Measurements from ENCODE around the gene FYB1.

Gene FYB1

GRCh38 chr5:39197556-39197955 lies 21.8 kb downstream of the FYB1 start:
- in situ Hi-C loops (cut with HindIII; ENCODE audit: low pct_unique_long_range_greater_than_20kb, low sequenced_read_pairs): no loop called here
- TF ChIP-seq JUND (IDR thresholded peaks at IDR 0.05; ENCODE audit: low read depth): no peak
- no peak for DNase-seq (ENCODE audit: low read depth in 1 of 2, low spot score in 1 of 2)

- no peak for TF ChIP-seq JUND (IDR thresholded peaks at IDR 0.05; ENCODE audit: low read depth)
- in situ Hi-C loops (cut with HindIII; ENCODE audit: low pct_unique_long_range_greater_than_20kb, low sequenced_read_pairs): no loop called here
Measured at GRCh38 chr5:39195198-39195826, 24.1 kb downstream of the FYB1 start.

GRCh38 chr5:39194466-39195136 lies 24.8 kb downstream of the FYB1 start:
- TF ChIP-seq JUND (IDR thresholded peaks at IDR 0.05; ENCODE audit: low read depth): no peak
- DNase-seq (ENCODE audit: low read depth in 1 of 2, low spot score in 1 of 2): peak in 1 of 2 experiments; percentile 52
- in situ Hi-C loops (cut with HindIII; ENCODE audit: low pct_unique_long_range_greater_than_20kb, low sequenced_read_pairs): no loop called here

More at GRCh38 chr5:39195198-39195826, 24.1 kb downstream of the FYB1 start:
- no peak for DNase-seq (ENCODE audit: low read depth in 1 of 2, low spot score in 1 of 2)

GRCh38 chr5:39193553-39194465 lies 25.6 kb downstream of the FYB1 start:
- in situ Hi-C loops (cut with HindIII; ENCODE audit: low pct_unique_long_range_greater_than_20kb, low sequenced_read_pairs): no loop called here
- TF ChIP-seq JUND (IDR thresholded peaks at IDR 0.05; ENCODE audit: low read depth): no peak
- DNase-seq (ENCODE audit: low read depth in 1 of 2, low spot score in 1 of 2): no peak

GRCh38 chr5:39192450-39193160 lies 26.8 kb downstream of the FYB1 start:
- no peak for TF ChIP-seq JUND (IDR thresholded peaks at IDR 0.05; ENCODE audit: low read depth)
- in situ Hi-C loops (cut with HindIII; ENCODE audit: low pct_unique_long_range_greater_than_20kb, low sequenced_read_pairs): no loop called here
- no peak for DNase-seq (ENCODE audit: low read depth in 1 of 2, low spot score in 1 of 2)

- no peak for DNase-seq (ENCODE audit: low read depth in 1 of 2, low spot score in 1 of 2)
- in situ Hi-C loops (cut with HindIII; ENCODE audit: low pct_unique_long_range_greater_than_20kb, low sequenced_read_pairs): no loop called here
- TF ChIP-seq JUND (IDR thresholded peaks at IDR 0.05; ENCODE audit: low read depth): no peak
Measured at GRCh38 chr5:39191216-39191615, 28.1 kb downstream of the FYB1 start.

GRCh38 chr5:39190311-39191102 lies 28.9 kb downstream of the FYB1 start:
- DNase-seq (ENCODE audit: low read depth in 1 of 2, low spot score in 1 of 2): no peak
- no peak for TF ChIP-seq JUND (IDR thresholded peaks at IDR 0.05; ENCODE audit: low read depth)
- in situ Hi-C loops (cut with HindIII; ENCODE audit: low pct_unique_long_range_greater_than_20kb, low sequenced_read_pairs): no loop called here

- TF ChIP-seq JUND (IDR thresholded peaks at IDR 0.05; ENCODE audit: low read depth): no peak
- in situ Hi-C loops (cut with HindIII; ENCODE audit: low pct_unique_long_range_greater_than_20kb, low sequenced_read_pairs): no loop called here
- no peak for DNase-seq (ENCODE audit: low read depth in 1 of 2, low spot score in 1 of 2)
Measured at GRCh38 chr5:39189292-39189955, 29.9 kb downstream of the FYB1 start.

GRCh38 chr5:39187831-39188731 lies 31.3 kb downstream of the FYB1 start:
- no peak for TF ChIP-seq JUND (IDR thresholded peaks at IDR 0.05; ENCODE audit: low read depth)
- in situ Hi-C loops (cut with HindIII; ENCODE audit: low pct_unique_long_range_greater_than_20kb, low sequenced_read_pairs): no loop called here
- peak in 1 of 2 experiments; percentile 70 for DNase-seq (ENCODE audit: low read depth in 1 of 2, low spot score in 1 of 2)

- DNase-seq (ENCODE audit: low read depth in 1 of 2, low spot score in 1 of 2): no peak
- TF ChIP-seq JUND (IDR thresholded peaks at IDR 0.05; ENCODE audit: low read depth): no peak
- in situ Hi-C loops (cut with HindIII; ENCODE audit: low pct_unique_long_range_greater_than_20kb, low sequenced_read_pairs): no loop called here
Measured at GRCh38 chr5:39186722-39187539, 32.4 kb downstream of the FYB1 start.

All from T47D (cell line).